GM21825 (cell line): ENCODE measurements around the gene SPECC1.
"Not testable (repeated sequence)": the region's sequence is repeated elsewhere in the genome, so short reads cannot be mapped to it uniquely, and the experiment has no call there.

ENCODE experiments used
- ATAC-seq: cut with Tn5 transposase; IDR thresholded peaks from one replicate; pipeline ENCODE4 v1.9.1; 2021; ENCODE audit warnings: mild to moderate bottlenecking, moderate library complexity; ENCODE audit not compliant: unreplicated experiment

SPECC1 gene

DNA sequence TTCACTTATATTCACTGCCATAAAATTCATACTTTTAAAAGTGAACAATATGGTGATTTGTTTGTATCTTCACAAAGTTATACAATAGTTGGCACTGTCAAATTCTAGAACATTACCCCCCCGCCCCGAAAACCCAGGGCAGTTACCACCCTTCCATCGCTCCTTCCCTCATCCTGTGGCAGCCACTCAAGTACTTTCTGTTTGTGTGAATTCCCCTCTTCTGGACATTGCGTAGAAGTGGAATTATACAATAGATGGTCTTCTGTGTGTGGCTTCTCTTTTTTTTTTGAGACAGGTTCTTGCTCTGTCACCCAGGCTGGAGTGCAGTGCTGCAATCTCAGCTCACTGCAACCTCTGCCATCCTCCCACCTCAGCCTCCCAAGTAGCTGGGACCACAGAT is 58.6 kb downstream of the SPECC1 start:
- ATAC-seq: no peak

DNA sequence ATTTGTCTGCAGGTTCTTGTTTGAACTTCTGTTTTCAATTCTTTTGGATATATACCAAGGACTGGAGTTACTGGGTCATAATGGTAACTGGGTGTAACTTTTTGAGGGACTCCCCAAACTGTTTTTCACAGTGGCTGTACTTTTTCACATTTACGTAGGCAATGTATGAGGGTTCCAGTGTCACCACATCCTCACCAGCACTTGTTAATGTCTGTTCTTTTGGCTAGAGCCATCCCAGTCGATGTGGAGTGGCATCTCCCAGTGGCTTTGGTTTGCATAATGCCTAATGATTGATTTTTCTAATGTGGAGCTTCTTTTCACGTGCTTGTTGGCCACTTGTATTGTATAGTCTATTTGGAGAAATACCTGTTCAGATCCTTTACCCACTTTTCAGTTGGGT is 59.3 kb downstream of the SPECC1 start:
- ATAC-seq: no peak

DNA sequence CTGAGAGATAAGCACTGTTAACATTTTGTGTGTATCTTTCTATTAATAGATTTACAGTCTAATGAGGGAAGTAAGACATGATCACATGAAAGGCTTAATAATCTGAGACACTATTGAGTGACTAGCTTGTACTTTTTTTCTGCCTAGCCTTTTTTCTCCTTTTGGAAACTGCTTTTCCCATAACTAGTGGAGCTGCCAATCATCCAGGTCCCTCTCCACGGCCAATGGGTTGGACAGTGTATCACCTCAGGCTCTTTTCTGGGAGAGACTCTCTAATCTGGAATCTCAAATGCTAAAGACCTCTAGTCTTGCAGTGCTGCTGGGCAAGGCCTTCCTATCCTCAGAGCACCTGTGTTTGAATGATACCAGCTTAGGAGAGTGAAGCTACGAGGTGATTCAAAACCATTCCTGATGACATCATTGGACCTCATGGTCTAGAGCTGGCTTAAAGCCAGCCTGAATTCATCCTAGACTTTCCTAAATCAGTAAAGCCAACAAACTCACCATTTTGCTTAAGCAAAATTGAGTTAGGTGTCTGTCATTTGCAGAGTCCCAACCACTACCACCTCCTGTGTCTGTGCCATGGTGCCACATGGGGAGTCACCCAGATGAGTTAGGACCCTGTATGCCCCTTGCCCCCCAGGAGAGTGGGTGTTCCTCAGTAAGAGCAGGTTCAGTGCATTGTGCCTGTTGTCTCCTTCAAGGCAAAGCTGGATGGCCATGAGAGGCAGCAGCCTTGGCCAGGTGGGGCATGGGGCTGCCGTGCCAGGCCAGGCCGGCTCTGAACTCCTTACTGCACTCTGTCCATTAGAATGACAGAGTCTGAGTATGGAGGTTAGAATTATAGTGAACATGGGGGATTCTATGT is 62.9 kb downstream of the SPECC1 start:
- no peak for ATAC-seq

DNA sequence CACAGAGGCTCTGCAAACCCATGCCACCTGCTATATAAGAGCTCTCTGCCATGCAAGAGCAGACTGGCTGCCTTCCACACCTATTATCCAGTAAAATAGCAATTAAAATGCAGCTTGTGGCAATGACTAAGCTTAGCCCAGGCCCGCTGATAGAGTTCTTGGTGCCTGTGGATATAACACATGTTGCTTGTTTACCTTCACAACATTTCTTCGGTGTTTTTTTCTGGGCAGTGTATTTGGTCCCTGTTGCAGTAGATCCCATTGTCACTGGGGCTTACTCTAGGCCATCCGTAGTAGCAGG is 63.5 kb downstream of the SPECC1 start:
- no peak for ATAC-seq

DNA sequence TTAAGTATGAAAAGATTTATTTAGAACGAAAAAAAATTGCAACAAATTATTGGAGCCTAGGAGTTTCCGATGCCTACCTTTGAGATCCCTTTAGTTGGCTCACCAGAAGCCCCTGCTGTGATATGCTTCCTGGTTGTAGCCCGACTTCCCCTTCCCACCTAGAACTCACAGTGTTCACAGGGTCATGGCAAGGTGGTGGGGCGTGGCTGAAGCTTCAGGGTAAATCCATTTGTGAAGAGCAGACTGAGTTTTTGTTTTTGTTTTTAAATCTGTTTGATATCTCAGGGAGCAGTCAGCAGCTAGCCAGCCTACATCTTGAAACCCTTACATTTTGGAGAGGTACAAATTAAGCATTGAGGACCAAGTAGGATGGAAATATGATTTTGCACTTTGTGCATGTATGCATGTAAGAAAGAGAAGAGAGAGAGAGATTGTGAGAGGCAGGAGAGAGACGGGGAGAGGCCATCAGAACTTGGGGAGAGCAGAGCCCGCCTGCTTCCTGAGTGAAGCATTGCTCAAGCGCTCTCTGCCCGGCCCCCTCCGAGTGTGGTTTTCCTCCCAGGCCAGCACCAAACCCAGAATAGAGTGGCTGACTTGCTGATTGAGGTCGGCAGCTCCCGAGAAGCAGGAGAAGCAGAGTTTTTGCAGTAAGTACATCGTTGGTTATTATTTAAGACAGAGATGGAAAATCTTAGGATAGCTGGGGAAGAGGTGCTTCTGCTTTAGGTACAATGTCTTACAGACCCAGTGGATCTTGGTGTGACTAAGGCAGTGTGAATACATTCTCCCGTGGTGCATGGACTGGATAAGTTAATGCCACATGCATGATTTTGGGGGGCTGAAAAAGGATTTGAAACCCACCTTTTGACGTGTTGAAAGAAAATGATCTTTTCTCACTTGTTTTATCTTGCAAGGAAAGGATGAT is 64.2 kb downstream of the SPECC1 start:
- peak; percentile 50 for ATAC-seq

DNA sequence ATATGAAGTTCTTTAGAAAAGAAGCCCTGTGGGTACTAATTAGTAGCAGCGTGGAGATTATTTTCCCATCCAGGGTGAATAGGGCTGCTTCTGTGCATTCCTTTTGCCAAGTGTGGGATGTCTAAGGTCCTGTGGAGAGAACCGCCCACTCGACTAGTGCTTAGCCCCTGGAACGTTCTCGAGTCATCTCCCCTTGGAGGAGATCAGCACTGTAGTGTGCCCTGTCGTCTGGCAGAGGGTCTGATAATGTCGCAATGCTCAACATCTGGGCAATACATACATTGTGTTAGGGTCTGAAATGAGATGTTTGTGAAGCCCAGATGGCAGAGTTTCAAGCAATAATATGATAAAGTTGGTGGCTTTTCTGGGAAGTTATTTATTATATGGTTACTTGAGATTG is 64.8 kb downstream of the SPECC1 start:
- ATAC-seq: no peak

DNA sequence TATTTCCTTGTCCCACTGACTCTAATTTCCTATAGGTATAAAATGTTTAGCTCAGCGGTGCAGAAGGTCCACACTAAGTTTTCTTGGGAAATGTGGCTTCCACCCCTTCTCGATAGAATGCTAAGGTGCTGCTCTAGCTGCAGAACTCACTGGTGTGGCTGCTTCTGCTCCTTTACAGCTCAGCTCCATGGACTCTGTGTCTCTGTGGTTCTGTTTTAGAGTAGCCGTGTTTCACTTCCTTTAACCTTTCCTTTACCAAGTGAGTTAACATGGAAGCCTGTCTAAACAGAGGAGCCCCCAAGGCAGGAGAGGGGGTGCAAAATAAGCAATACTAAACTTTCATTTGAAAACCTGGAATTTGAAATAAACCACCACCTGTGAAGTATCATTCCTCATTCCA is 65.3 kb downstream of the SPECC1 start:
- ATAC-seq: no peak

DNA sequence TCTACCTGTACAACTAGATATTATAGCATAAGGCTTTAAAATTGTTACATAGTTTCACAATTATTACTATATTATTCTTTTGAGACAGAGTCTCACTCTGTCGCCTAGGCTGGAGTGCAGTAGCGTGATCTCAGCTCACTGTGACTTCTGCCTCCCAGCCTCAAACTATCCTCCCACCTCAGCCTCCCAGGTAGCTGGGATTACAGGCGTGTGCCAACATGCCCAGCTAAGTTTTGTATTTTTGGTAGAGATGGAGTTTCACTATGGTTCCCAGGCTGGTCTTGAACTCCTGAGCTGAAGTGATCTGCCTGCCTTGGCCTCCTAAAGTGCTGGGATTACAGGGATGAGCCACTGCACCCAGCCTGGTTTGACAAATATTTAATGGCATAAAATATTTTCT is 67.0 kb downstream of the SPECC1 start:
- ATAC-seq: not testable (repeated sequence)

DNA sequence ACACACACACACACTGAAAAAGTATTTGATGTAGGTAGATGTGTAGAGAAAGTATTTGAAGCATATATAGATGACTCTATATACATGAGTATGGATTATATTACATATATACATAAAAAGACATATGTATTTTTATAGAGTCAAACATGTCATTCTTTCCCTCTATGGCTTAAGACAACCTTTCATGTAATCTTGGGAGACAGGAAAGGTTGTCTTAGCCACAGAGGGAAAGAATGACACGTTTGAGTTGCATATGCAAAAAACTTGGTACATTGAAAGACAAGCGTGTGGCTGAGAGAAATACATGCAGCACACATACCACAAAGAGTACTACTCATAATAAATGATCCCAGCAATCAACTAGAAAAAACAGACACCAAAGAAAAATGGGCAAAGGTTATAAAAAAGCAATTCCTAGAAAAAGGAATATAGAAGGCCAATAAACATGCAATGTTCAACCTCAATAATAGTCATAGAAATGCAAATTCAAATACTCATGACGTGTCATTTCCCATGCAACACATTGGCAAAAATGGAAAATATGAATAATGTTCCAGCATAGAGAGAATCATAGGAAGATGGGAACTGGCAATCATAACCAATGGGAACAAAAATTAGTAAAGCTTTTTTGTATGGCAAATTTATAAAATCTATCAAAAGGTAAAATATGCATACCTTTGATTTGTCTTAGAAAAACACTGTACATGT is 69.0 kb downstream of the SPECC1 start:
- no peak for ATAC-seq

DNA sequence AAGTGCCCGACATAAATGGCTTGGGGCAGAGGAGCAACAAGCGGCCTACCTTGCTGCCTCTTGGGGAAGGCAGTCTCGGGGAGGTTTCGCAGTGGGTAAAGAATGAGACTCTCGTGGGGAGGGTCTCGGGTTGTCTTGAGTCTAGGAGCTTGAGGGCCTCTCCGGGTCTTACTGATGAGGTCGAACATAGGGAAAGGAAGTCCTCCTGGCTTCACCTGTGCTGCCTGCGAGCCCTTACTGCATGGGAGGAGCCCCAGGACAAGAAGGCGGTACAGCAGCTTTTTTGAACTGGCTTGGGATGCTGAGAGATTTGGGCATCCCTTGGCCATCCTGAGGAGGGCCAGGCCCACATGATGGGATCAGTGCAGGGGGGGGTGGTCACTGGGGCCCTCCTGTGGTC is 71.4 kb downstream of the SPECC1 start:
- no peak for ATAC-seq

DNA sequence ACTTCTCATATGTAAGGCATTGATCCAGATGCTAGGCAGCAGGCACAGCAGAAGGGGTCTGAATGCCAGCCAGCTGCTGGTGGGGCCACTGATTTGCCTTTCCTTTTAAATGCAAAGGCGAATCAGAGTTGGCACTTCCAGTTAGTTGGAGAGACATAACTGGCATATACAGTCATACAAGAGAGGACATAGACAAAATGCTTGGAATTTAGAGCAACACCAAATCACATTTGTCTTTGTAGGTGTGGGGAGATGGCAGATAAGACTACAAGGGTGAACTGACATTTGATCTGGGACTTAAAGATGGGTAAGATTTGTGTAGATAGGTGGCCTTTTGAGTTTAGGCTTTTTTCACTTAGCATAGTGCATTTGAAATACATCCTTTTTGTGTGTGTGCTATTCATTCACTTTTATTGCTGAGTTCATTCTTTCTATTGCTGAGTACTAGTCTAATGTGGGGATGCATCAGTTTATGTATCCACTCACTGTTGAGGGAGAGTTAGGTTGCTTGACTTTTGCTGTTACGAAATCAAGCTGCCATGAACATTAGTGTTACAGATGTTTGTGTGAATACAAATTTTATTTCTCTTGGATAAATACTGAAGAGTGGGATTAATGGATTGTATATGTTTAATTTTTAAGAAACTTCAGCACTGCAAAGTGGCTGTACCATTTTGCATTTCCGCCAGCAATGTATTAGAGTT is 74.1 kb downstream of the SPECC1 start:
- ATAC-seq: no peak

DNA sequence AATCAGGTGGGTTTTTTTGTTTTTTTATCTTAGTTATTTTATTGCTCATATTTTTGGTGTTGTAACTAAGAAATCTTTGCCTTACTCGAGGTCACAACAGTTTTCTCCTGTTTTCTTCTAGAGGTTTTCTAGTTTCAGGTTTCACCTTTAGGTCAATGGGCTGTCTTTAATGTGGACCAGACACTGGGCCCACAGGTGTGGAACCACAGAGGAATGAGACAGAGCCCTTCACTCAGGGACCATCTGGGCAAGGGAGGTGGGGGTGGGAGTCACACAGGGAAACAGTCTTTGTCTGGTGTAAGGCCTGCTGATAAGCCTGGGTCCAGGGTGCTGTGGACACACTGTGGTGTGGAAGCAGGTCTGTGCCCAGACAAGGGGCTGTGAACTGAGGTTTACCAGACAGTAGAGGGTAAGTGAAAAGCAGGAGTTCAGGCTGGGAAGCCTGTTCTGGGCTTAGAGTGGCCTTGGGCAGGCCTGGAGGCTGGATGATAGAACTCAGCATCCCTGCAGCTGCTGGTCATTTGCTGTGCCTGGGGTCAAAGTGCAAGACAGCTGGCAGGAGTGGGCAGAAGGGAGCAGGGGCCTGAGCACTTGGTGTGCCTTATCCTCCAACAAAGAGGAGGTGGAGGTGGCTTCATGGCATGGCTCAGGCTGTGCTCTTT is 75.6 kb downstream of the SPECC1 start:
- ATAC-seq: no peak

DNA sequence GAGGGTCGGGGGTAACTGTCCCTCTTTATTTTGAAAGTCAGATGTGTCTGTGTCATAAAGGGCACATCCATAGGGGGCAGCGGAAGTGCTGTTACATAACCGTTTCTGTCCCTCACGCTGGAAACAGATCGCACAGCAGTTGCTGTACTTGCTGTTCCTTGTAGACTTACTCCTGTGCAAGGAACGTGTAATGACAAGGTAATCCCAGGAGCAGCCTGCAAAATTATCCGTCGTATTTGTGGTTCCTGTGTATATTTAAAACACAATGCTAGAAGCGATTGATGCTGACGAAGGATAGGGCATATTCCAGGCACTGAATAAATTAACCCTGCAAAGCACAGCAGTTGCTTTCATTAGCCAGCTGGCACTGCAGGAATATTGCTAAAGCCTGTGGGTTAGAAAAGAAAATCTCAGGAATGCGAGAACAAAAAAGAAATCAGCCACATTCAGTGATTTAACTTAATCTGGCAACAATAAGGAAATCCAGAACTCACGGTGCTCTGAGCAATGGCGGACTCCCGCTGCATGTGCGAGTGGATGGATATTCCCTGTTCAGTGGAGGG is 76.2 kb downstream of the SPECC1 start:
- no peak for ATAC-seq

DNA sequence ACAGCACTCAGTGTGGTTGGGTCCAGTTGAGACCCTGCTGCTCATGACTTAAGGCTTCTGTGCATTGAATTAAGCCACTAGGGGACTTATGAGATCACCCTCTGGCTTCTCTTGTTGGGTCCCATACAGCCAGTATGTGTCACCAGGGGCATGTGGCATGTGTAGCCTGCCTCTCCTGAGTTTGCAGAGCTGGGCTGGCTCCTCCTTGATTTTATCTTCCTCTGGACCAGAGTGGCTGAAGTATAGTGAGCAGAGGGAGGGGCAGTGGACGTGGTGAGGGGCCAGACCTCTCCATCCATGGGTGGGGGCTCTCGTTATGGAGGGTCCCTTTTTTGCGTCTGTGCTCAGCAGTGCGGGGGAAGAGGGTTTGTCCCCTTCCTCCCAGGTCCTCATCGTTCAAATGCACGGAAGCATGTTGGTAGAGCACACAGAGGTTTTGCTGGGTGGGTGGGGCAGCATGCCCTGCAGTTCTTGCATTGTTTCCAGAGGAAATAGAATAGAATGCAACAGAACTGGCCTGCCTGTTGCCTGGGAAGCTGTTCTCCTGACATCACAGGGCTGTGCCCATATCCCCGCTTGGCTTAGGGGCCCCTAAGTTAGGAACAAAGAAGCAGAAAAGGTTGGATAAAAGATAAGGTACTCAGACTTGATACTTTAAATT is 77.4 kb downstream of the SPECC1 start:
- ATAC-seq: no peak

DNA sequence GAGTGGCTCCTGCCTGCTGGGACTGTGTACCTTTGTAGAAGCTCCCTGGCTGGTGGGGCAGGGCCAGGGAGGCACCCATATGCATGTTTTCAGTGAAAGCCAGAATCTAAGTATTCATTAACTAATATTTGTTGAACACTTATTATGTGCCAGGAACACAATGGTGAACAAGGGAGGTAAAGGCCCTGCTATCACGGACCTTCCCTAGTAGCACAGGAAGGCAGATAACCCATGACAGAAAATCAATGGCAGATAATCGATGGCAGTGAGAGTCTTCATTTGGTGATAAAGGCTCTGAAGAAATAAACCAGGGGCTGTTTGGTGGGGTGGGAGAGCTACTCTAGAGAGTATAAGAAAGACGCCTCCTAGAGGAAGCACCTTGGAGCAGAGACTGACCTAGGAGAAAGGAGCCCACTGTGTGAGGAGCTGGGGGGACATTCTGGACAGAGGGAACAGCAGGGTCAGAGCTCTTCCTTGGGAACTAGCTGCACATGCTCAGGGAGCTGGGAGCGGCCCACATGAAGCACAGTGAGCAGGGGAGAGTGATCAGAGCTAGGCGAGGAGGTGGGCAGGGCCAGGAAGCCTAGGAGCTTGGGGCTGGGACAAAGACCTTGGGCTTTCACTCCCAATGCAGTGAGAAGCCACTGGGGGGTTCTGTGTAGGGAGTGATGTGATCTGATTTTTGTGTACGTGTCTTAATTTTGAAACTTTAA is 78.5 kb downstream of the SPECC1 start:
- ATAC-seq: no peak

DNA sequence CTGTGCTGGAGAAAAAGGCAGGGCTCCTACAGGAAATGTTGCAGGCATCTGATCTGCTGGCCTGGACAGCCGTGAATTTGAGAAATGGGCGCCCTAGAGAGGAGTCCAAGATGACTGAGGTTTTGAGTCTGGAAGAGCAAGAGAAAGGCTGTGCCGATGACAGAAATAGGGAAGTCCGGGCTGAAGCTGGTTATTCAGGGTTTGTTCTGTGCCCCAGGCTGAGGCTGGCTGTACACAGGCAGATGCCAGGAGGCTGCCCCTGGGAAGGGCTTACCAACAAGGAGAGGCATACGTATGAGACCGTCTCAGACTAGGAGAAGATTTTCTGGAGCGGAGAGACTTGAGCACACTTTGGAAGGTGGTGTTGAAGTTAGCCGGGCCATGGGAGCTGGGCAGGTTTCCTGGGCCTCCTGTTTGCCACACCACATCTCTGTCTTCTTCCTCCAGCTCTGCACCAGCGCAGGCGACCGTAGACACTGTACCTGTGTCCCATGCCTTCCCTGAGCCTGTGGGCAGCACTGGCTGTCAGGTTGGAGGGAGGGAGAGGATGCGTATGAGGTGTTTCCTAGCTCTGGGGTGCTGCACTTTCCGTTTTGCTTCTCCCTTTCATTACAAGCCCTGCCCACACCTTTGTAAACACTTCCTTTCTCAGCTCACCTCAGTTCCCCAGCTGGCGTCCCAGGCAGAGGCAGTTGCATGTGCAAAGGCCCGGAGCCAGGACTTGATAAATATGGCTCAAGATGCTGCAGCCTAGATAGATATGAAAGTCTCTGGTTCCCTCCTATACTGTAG is 80.8 kb downstream of the SPECC1 start:
- ATAC-seq: no peak

DNA sequence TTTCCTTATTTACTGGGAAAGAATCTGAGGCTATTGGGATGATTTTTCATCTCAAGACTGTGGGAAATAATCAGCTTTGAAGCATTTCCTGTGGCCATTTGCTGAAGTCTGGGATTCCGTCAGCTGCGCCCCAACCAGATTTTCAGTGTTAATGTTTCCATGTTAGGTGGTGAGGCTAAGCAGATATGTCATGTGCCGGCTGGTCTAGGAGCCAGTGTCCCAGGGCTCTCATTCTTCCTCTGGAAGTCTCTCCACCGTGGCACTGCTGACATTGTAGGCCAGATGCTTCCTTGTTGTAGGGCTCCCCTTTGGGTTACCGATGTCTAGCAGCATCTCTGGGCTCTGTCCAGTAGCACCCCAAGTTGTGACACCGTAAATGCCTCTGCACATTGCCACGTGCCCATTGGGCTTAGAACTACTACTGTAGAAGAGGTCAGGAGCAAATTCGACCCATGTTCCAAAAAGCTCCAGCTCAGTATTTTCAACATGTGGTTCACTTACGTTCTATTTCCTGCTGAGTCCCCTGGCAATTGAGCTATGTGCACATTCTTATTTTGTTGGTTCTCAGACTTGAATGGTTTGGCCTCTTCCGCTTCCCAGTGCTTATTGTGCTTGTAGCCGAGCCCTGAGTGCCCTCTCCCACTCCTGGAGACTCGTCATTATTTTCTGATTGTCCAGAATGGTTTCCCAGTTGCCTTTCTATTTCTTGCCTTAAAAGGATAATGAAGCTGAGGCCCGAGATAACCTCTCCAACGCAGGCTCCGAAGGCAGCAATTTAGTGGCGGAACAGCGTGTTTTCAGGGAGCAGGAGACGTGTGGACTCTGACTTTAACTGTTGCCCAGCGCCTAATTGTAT is 82.2 kb downstream of the SPECC1 start:
- ATAC-seq: no peak
